ENCODE results near the gene BMP3.
"Not testable (repeated sequence)": the region's sequence is repeated elsewhere in the genome, so short reads cannot be mapped to it uniquely, and the experiment has no call there.

The BMP3 gene

GRCh38 chr4:81030061-81030980 lies at the start of gene BMP3:
TSS of gene BMP3 (plus strand) at chr4:81030708. CDS start at chr4:81031285, 577 bp downstream.
- DNase-seq (ENCODE audit: low read depth): no peak

- no peak for DNase-seq (ENCODE audit: low read depth)
Measured at GRCh38 chr4:80986011-80986410, 44.5 kb upstream of the BMP3 start.

- no peak for DNase-seq (ENCODE audit: low read depth)
Measured at GRCh38 chr4:80989921-80990544, 40.5 kb upstream of the BMP3 start.

- DNase-seq (ENCODE audit: low read depth): no peak
Measured at GRCh38 chr4:80990851-80991250, 39.7 kb upstream of the BMP3 start.

- no peak for DNase-seq (ENCODE audit: low read depth)
Measured at GRCh38 chr4:80999943-81000342, 30.6 kb upstream of the BMP3 start.

- DNase-seq (ENCODE audit: low read depth): no peak
Measured at GRCh38 chr4:81003597-81004111, 26.9 kb upstream of the BMP3 start.

GRCh38 chr4:81007417-81007816 lies 23.1 kb upstream of the BMP3 start:
- no peak for DNase-seq (ENCODE audit: low read depth)

- not testable (repeated sequence) for DNase-seq (ENCODE audit: low read depth)
Measured at GRCh38 chr4:81016566-81016965, 13.9 kb upstream of the BMP3 start.

- no peak for DNase-seq (ENCODE audit: low read depth)
Measured at GRCh38 chr4:81019006-81019405, 11.5 kb upstream of the BMP3 start.

- DNase-seq (ENCODE audit: low read depth): no peak
Measured at GRCh38 chr4:81021142-81021944, 9.2 kb upstream of the BMP3 start.

GRCh38 chr4:81021981-81022380 lies 8.5 kb upstream of the BMP3 start:
- DNase-seq (ENCODE audit: low read depth): no peak

- DNase-seq (ENCODE audit: low read depth): no peak
Measured at GRCh38 chr4:81023484-81023883, 7.0 kb upstream of the BMP3 start.

- no peak for DNase-seq (ENCODE audit: low read depth)
Measured at GRCh38 chr4:81030981-81031791, 678 bp downstream of the BMP3 start.

- DNase-seq (ENCODE audit: low read depth): no peak
Measured at GRCh38 chr4:81031796-81032551, 1.5 kb downstream of the BMP3 start.

- no peak for DNase-seq (ENCODE audit: low read depth)
Measured at GRCh38 chr4:81032771-81033684, 2.5 kb downstream of the BMP3 start.

- no peak for DNase-seq (ENCODE audit: low read depth)
Measured at GRCh38 chr4:81038636-81039350, 8.3 kb downstream of the BMP3 start.

- no peak for DNase-seq (ENCODE audit: low read depth)
Measured at GRCh38 chr4:81039351-81039972, 9.0 kb downstream of the BMP3 start.

GRCh38 chr4:81040012-81040659 lies 9.6 kb downstream of the BMP3 start:
- DNase-seq (ENCODE audit: low read depth): no peak
